Keratinocyte (primary cell): Measurements from ENCODE around the gene C17orf114.

Experiments
- DNase-seq: peaks from one replicate; pipeline ENCODE4 v3.0.0-alpha.2; 2011; ENCODE audit warnings: low read depth, missing footprints, low spot score
- FAIRE-seq: peaks from 2 replicates; lab custom pipeline; 2011; peaks lifted over from hg19 to GRCh38; lab: Jason Lieb, UNC
- H2AFZ ChIP-seq: 2 replicates; pipeline ENCODE4 v1.6.0; 2012; ENCODE audit warnings: low read length, control low read depth, inconsistent platforms; ENCODE audit not compliant: control insufficient read depth
- H3K27ac ChIP-seq: 2 replicates; pipeline ENCODE4 v1.5.1; 2011; ENCODE audit warnings: low read length; ENCODE audit not compliant: control insufficient read depth, insufficient read depth
- H3K27me3 ChIP-seq: 3 replicates; pipeline ENCODE4 v1.6.0; 2011; ENCODE audit warnings: low read length; ENCODE audit not compliant: control insufficient read depth, insufficient read depth; ENCODE audit errors: extremely low read depth
- H3K36me3 ChIP-seq, 2 experiments: 2 replicates in 1 of 2; 3 replicates in 1 of 2; pipeline ENCODE4 v1.5.1; 2011; ENCODE audit warnings: low read length in 2 of 2, mild to moderate bottlenecking in 1 of 2; ENCODE audit not compliant: control insufficient read depth in 2 of 2, insufficient read depth in 2 of 2; ENCODE audit errors: extremely low read depth in 1 of 2
- H3K4me1 ChIP-seq: 3 replicates; pipeline ENCODE4 v1.5.1; 2011; ENCODE audit warnings: low read length; ENCODE audit not compliant: control insufficient read depth, insufficient read depth; ENCODE audit errors: extremely low read depth
- H3K4me2 ChIP-seq: 3 replicates; pipeline ENCODE4 v1.6.0; 2011; ENCODE audit warnings: low read depth, low read length; ENCODE audit not compliant: control insufficient read depth, insufficient read depth; ENCODE audit errors: extremely low read depth
- H3K4me3 ChIP-seq, 3 experiments: fragments of 200-600 bp in 1 of 3; sonication (generic) in 1 of 3; 2 replicates in 2 of 3; 3 replicates in 1 of 3; pipeline ENCODE4 v1.5.1; 2011 to 2016; ENCODE audit warnings: low read length in 3 of 3, mild to moderate bottlenecking in 3 of 3, control low read depth in 2 of 3, inconsistent platforms in 1 of 3, low read depth in 1 of 3, mixed read lengths in 1 of 3, mixed run types in 1 of 3, moderate library complexity in 1 of 3; ENCODE audit not compliant: control insufficient read depth in 2 of 3, insufficient read depth in 2 of 3; ENCODE audit errors: extremely low read depth in 1 of 3
- H3K79me2 ChIP-seq: 2 replicates; pipeline ENCODE4 v1.6.0; 2012; ENCODE audit warnings: low read length; ENCODE audit not compliant: control insufficient read depth, insufficient read depth
- H3K9ac ChIP-seq: 3 replicates; pipeline ENCODE4 v1.6.0; 2011; ENCODE audit warnings: low read length; ENCODE audit not compliant: control insufficient read depth, insufficient read depth; ENCODE audit errors: extremely low read depth
- H3K9me1 ChIP-seq: 3 replicates; pipeline ENCODE4 v1.6.0; 2011; ENCODE audit warnings: low read length; ENCODE audit not compliant: control insufficient read depth, insufficient read depth; ENCODE audit errors: extremely low read depth
- H3K9me3 ChIP-seq: 2 replicates; pipeline ENCODE4 v1.5.1; 2012; ENCODE audit warnings: low read depth, low read length; ENCODE audit not compliant: control insufficient read depth
- H4K20me1 ChIP-seq: 3 replicates; pipeline ENCODE4 v1.6.0; 2011; ENCODE audit warnings: low read length; ENCODE audit not compliant: control insufficient read depth, insufficient read depth; ENCODE audit errors: extremely low read depth
- CTCF ChIP-seq, 3 experiments: IDR thresholded peaks in 1 of 3; conservative IDR thresholded peaks in 1 of 3; optimal IDR thresholded peaks in 1 of 3; 2 replicates in 2 of 3; 3 replicates in 1 of 3; pipeline versions ENCODE3 to v1.5.1; 2011; ENCODE audit warnings: low read length in 3 of 3, mild to moderate bottlenecking in 3 of 3, moderate library complexity in 2 of 3, control low read depth in 1 of 3, inconsistent platforms in 1 of 3; ENCODE audit not compliant: insufficient read depth in 2 of 3; ENCODE audit errors: extremely low read depth in 1 of 3
- EZH2 ChIP-seq: IDR thresholded peaks from one replicate; pipeline ENCODE4 v1.6.1; 2012; ENCODE audit warnings: inconsistent platforms, mild to moderate bottlenecking, low read length, moderate library complexity
- dilution Hi-C: fragments of 300-500 bp; cut with MboI; formaldehyde crosslinking; loops from one replicate; pipeline ENCODE4 v1.7.0; 2020; ENCODE audit warnings: low sequenced_read_pairs; ENCODE audit not compliant: extremely low pct_ligation_motif_present

The C17orf114 gene

DNA sequence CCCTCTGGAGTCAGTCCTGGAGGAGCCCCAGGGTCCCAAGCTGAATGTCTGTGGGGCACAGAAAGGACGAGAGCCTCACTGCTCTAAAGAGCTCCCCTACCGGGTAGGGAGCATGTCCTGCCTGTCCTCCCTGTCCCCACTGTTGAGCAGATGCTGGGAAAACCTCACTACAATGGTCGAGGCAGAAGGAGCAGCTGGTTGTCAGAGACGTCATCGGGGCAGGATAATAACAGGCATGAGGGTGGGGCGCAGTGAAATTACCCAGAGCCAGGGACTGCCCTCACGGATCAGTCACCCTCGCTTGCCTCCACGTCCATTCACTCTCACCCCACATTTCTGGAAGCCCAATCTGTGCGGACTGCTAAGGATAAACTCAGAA is 29.9 kb downstream of the C17orf114 start:
- H3K4me1 ChIP-seq, result no peaks in the 10 kb centered on the region
- no peak for FAIRE-seq

DNA sequence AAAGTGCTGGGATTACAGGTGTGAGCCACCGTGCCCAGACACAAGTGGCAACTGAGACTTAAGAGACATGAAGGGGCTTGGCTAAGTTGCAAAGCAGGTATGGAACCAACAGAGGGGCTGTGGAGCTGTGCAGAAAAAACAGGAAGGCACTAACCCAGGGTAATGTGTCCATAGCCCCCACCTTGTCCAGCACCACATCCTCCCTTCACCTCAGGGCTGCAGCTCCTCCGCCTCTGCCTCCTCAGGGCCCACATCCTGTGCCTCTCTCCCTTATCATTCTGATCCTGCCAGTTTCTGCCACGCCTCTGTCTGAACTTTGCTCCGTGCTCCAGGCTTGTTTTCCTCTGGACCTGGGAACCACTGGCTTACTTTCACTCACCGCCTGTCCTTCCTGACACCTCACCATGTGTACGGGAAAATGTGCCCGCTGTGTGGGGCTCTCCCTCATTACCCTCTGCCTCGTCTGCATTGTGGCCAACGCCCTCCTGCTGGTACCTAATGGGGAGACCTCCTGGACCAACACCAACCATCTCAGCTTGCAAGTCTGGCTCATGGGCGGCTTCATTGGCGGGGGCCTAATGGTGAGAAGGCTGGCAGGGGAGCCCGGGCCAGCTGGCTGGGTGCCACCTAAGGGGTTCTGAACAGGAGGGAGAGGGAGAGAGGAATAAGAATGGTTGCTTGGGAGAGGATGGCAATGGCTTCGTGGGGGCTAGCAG is 30.5 kb downstream of the C17orf114 start, which contains the start of gene TM4SF5:
TM4SF5 (plus strand) TSS at position 368 of the 716 bp plus-strand sequence; CDS start at position 405, 37 bp downstream.
- dilution Hi-C loops, result no loop called here
- H3K9me3 ChIP-seq, result no peaks in the 10 kb centered on the region
- H3K9me1 ChIP-seq, result no peaks in the 10 kb centered on the region
- no peak for FAIRE-seq
- H3K4me1 ChIP-seq, result no peaks in the 10 kb centered on the region
- no peak within 1 kb of the TSS for H3K9ac ChIP-seq
- DNase-seq, result no peak
- H3K36me3 ChIP-seq, result no peaks in the 10 kb centered on the region
- no peak for TF ChIP-seq CTCF (optimal IDR thresholded peaks at IDR 0.05 in 1 of 3, IDR thresholded peaks at IDR 0.05 in 1 of 3, conservative IDR thresholded peaks at IDR 0.05 in 1 of 3; ENCODE audit: extremely low read depth in 1 of 3, insufficient read depth in 2 of 3, low read length in 3 of 3)
- no peak for TF ChIP-seq EZH2
- H4K20me1 ChIP-seq, result no peaks in the 10 kb centered on the region
- H3K79me2 ChIP-seq, result no peaks in the 10 kb centered on the region
- no peak within 1 kb of the TSS for H3K4me3 ChIP-seq
- no peak within 1 kb of the TSS for H3K4me2 ChIP-seq
- peaks cover 13% of the 10 kb centered on the region for H3K27me3 ChIP-seq
- H3K27ac ChIP-seq, result no peak within 1 kb of the TSS
- peak within 1 kb of the TSS; percentile 26 for H2AFZ ChIP-seq

More for the DNA sequence above, 29.9 kb downstream of the C17orf114 start:
- Histone ChIP-seq H4K20me1 (no peaks in the 10 kb centered on the region), H3K9ac (no peak overlapping the region), H3K4me2 (no peak overlapping the region), H3K4me3 (no peak overlapping the region), H3K27ac (no peak overlapping the region), H3K36me3 (no peaks in the 10 kb centered on the region), H3K9me3 (no peaks in the 10 kb centered on the region), H2AFZ (no peak overlapping the region), H3K9me1 (no peaks in the 10 kb centered on the region), H3K27me3 (peaks cover 13% of the 10 kb centered on the region), H3K79me2 (no peaks in the 10 kb centered on the region)
- TF ChIP-seq CTCF (optimal IDR thresholded peaks at IDR 0.05 in 1 of 3, IDR thresholded peaks at IDR 0.05 in 1 of 3, conservative IDR thresholded peaks at IDR 0.05 in 1 of 3; ENCODE audit: extremely low read depth in 1 of 3, insufficient read depth in 2 of 3, low read length in 3 of 3) (no peak), EZH2 (no peak)
- dilution Hi-C loops, result no loop called here
- no peak for DNase-seq
